ENCODE data around the gene DDX39A. TPM values are rescaled to one million over a fixed set of nuclear protein-coding genes. Genes with fewer than 3 reads are reported as not detected.

DDX39A gene
- total and polyA plus RNA-seq, 2 of the 8 experiments (the other 6 are each of a cell fraction or from before 2014, with no cell fraction given), result 139 TPM

GRCh38 chr19:14381689-14382474, 37.3 kb downstream of the DDX39A start (continued):
- no peak for TF ChIP-seq RNF2 (IDR thresholded peaks at IDR 0.05; ENCODE audit: borderline replicate concordance, low read depth, low read length, missing control alignments, poor library complexity, severe bottlenecking)
- TF ChIP-seq CHD7 (IDR thresholded peaks at IDR 0.05; ENCODE audit: insufficient replicate concordance, low read length), result no peak
- TF ChIP-seq BCL11A (IDR thresholded peaks at IDR 0.05; ENCODE audit: low read depth in 2 of 2, low read length in 2 of 2), result no peak
- no peak for TF ChIP-seq KDM1A (IDR thresholded peaks at IDR 0.05; ENCODE audit: borderline replicate concordance, low read length)

Measured in H1 (cell line).